Measurements from ENCODE around the gene IFIT2.
"Not testable (repeated sequence)": the region's sequence is repeated elsewhere in the genome, so short reads cannot be mapped to it uniquely, and the experiment has no call there.

Gene IFIT2

DNA sequence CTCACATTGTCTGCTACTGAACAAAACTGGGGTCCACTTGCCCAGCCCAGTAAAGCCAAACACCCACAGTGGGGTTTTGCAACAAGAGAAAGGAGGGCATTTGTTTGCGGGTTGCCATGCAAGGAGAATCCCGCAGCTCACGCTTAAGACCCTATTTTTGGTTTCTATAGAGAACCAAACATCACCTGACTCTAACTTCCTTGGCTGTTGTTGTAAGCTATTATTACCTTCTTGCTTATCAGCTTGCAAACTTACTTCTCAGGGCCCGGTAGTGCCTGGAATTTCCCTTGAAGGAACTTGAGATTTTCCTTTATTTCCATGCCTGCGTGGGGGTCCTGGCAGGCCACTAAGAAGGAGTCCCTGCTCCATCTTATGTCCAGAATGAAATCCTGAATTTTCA lies 46.6 kb downstream of the IFIT2 start:
- H3K9ac ChIP-seq (ENCODE audit: low read length): no peak overlapping the region
- no peaks in the 10 kb centered on the region for H4K20me1 ChIP-seq (ENCODE audit: insufficient read depth, low read length)
- H3K4me2 ChIP-seq (ENCODE audit: low read length): no peak overlapping the region
- no peaks in the 10 kb centered on the region for H3K36me3 ChIP-seq (replicated peaks; ENCODE audit: low read depth, low read length)
- H3K79me2 ChIP-seq (ENCODE audit: low read length): no peaks in the 10 kb centered on the region
- H2AFZ ChIP-seq (ENCODE audit: low read depth, low read length): no peak overlapping the region
- TF ChIP-seq EZH2phosphoT487 (IDR thresholded peaks at IDR 0.05; ENCODE audit: low read depth): no peak
- TF ChIP-seq, protein P1, sequence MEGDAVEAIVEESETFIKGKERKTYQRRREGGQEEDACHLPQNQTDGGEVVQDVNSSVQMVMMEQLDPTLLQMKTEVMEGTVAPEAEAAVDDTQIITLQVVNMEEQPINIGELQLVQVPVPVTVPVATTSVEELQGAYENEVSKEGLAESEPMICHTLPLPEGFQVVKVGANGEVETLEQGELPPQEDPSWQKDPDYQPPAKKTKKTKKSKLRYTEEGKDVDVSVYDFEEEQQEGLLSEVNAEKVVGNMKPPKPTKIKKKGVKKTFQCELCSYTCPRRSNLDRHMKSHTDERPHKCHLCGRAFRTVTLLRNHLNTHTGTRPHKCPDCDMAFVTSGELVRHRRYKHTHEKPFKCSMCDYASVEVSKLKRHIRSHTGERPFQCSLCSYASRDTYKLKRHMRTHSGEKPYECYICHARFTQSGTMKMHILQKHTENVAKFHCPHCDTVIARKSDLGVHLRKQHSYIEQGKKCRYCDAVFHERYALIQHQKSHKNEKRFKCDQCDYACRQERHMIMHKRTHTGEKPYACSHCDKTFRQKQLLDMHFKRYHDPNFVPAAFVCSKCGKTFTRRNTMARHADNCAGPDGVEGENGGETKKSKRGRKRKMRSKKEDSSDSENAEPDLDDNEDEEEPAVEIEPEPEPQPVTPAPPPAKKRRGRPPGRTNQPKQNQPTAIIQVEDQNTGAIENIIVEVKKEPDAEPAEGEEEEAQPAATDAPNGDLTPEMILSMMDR (IDR thresholded peaks at IDR 0.05; ENCODE audit: low read depth, low read length): no peak
- peaks cover 28% of the 10 kb centered on the region for H3K4me1 ChIP-seq (ENCODE audit: low read length)
- no peaks in the 10 kb centered on the region for H3K9me3 ChIP-seq (ENCODE audit: insufficient read depth, low read length)
- H3K4me3 ChIP-seq (ENCODE audit: low read length): no peak overlapping the region
- H3K27me3 ChIP-seq (ENCODE audit: low read depth, low read length): no peaks in the 10 kb centered on the region
- no peak overlapping the region for H3K27ac ChIP-seq (ENCODE audit: low read length)

DNA sequence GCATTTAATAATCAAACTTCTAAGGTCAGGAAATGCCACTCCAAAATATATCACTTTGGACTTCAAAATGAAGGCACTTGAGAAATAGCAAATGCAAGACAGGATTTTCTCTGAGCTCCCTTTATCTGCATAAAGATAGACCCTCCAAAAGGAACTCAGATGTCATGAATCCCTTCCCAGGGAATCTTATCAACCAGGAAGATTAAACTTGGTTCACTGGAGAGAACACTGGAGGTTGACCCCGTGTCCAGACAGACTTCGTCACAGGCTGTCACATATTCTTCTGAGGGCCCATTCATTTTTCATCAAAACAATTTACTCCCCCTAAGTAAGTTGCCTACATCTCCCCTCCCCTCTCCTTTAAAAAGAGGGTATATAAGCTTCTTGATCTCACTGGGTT lies 47.1 kb downstream of the IFIT2 start:
- Histone ChIP-seq H3K9ac (ENCODE audit: low read length) (no peak overlapping the region), H3K36me3 (replicated peaks; ENCODE audit: low read depth, low read length) (no peaks in the 10 kb centered on the region), H3K4me3 (ENCODE audit: low read length) (no peak overlapping the region), H3K27ac (ENCODE audit: low read length) (no peak overlapping the region), H3K27me3 (ENCODE audit: low read depth, low read length) (no peaks in the 10 kb centered on the region), H3K4me1 (ENCODE audit: low read length) (peaks cover 28% of the 10 kb centered on the region), H4K20me1 (ENCODE audit: insufficient read depth, low read length) (no peaks in the 10 kb centered on the region), H3K9me3 (ENCODE audit: insufficient read depth, low read length) (no peaks in the 10 kb centered on the region), H2AFZ (ENCODE audit: low read depth, low read length) (no peak overlapping the region), H3K79me2 (ENCODE audit: low read length) (no peaks in the 10 kb centered on the region), H3K4me2 (ENCODE audit: low read length) (no peak overlapping the region)
- TF ChIP-seq, protein P1 (IDR thresholded peaks at IDR 0.05; ENCODE audit: low read depth, low read length): no peak
- TF ChIP-seq EZH2phosphoT487 (IDR thresholded peaks at IDR 0.05; ENCODE audit: low read depth): no peak

DNA sequence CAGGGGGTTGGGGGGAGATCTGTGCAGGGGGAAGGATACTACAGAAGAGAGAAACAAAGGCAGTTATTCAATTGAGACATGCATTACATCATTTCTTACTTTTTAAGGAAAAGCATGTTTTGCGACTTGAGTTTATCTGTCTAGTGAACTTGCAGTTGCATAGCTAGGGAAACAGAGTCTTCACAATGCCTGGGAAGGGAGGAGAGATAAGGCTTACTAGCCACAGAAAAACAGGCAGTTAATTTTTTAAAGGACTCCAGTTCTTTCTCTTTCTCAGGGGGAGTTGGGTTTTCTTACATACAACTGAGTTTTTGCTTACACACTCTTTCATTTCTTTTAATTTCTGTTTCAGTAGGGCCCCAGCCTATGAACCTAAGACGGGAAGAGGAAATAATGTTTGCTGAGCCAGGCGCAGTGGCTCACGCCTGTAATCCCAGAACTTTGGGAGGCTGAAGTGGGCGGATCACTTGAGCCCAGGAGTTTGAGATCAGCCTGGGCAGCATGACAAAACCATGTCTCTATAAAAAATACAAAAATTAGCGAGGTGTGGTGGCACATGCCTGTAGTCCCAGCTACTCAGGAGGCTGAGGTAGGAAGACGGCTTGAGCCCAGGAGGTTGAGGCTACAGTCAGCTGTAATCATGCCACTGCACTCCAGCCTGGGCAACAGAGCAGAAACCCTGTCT lies 48.9 kb downstream of the IFIT2 start:
- peak overlapping the region; percentile 77 for H3K4me2 ChIP-seq (ENCODE audit: low read length)
- peak overlapping the region; percentile 38; the same call in 1 of the 2 replicates for H3K27ac ChIP-seq (ENCODE audit: low read length)
- H3K4me3 ChIP-seq (ENCODE audit: low read length): peak overlapping the region; percentile 52
- H3K27me3 ChIP-seq (ENCODE audit: low read depth, low read length); H3K79me2 ChIP-seq (ENCODE audit: low read length); H3K36me3 ChIP-seq (replicated peaks; ENCODE audit: low read depth, low read length); H2AFZ ChIP-seq (ENCODE audit: low read depth, low read length); H3K9me3 ChIP-seq (ENCODE audit: insufficient read depth, low read length); H4K20me1 ChIP-seq (ENCODE audit: insufficient read depth, low read length): not testable (repeated sequence)
- H3K9ac ChIP-seq (ENCODE audit: low read length): peak overlapping the region; percentile 35; the same call in 1 of the 2 replicates
- peaks cover 28% of the 10 kb centered on the region for H3K4me1 ChIP-seq (ENCODE audit: low read length)

DNA sequence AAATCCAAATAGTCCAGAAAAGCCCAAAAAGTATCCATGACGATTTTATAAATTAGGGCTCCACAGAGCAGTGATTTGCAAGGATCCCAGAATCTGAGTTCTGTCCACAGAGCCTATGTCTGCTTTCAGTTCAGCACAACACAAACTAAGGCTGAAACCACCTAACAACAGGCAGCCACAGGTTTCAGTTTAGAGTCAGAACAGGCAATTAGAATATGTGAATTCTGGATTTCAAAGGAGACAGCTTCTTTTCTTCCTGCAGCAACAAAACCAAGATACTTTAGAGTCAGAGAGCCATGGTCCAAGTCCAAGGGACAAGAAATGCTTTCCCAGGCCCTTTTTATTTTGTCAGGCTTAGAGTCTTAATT lies 49.5 kb downstream of the IFIT2 start:
- Histone ChIP-seq H2AFZ (ENCODE audit: low read depth, low read length) (no peak overlapping the region), H3K36me3 (replicated peaks; ENCODE audit: low read depth, low read length) (no peaks in the 10 kb centered on the region), H4K20me1 (ENCODE audit: insufficient read depth, low read length) (no peaks in the 10 kb centered on the region), H3K9me3 (ENCODE audit: insufficient read depth, low read length) (no peaks in the 10 kb centered on the region), H3K79me2 (ENCODE audit: low read length) (no peaks in the 10 kb centered on the region), H3K4me3 (ENCODE audit: low read length) (peak overlapping the region; percentile 52), H3K27ac (ENCODE audit: low read length) (peak overlapping the region; percentile 38; the same call in 1 of the 2 replicates), H3K9ac (ENCODE audit: low read length) (0 out of 2 replicates have a peak overlapping the region, but pooled peaks have one; percentile 35), H3K27me3 (ENCODE audit: low read depth, low read length) (no peaks in the 10 kb centered on the region), H3K4me2 (ENCODE audit: low read length) (peak overlapping the region; percentile 77), H3K4me1 (ENCODE audit: low read length) (peaks cover 28% of the 10 kb centered on the region)
- TF ChIP-seq, protein P1 (IDR thresholded peaks at IDR 0.05; ENCODE audit: low read depth, low read length): no peak
- TF ChIP-seq EZH2phosphoT487 (IDR thresholded peaks at IDR 0.05; ENCODE audit: low read depth): no peak

All from OCI-LY3 (cell line).